SIG-M5 treated with dmso at 0.1 percent for 504 hours (cell line): ENCODE data around the gene CYP27A1.

Experiments used
- DNase-seq: peaks from one replicate; lab custom pipeline; 2025; ENCODE audit not compliant: unreplicated experiment; lab: John Stamatoyannopoulos, UW

CYP27A1 gene

GRCh38 chr2:218781691-218782527 lies at the start of gene CYP27A1:
Gene CYP27A1, plus strand, starts transcription at chr2:218782147. Its CDS starts 36 bp downstream, at chr2:218782183.
- DNase-seq, result no peak

GRCh38 chr2:218732761-218733158 lies 49.2 kb upstream of the CYP27A1 start:
- DNase-seq, result no peak

DNA sequence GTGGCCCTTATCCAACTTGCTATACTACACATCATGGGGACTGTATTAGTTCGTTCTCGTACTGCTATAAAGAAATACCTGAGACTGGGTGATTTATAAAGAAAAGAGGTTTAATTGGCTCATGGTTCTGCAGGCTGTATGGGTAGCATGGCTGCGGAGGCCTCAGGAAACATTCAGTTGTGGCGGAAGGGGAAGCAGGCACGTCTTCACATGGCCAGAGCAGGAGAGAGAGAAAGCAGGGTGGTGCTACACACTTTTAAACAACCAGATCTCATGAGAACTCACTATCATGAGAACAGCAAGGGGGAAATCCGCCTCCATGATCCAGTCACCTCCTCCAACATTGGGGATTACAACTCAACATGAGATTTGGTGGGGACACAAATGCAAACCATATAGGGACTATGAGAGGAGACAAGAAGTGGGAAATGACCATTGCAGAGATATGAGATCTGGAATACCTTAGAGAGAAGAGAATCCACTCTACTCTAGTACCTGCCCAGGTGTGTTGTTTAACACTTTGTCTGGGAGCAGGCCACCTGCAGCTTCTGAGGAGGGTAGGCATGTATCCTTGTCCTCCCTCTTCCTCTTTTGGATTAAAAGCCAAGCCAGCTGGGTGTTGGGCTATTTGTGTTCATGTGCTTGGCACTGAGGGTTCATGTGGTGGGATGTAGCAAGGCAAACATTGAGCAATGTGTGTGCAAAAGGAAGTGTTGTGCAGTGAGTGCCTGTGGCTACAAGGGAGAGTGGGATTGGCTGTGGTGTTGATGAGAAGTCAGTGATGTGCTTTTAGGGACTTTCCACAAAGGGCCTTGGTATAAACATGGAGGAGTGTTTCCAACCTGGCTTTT lies 48.6 kb upstream of the CYP27A1 start:
- DNase-seq, result peak; percentile 97

- no peak for DNase-seq
Measured at GRCh38 chr2:218734190-218734975, 47.6 kb upstream of the CYP27A1 start.

DNA sequence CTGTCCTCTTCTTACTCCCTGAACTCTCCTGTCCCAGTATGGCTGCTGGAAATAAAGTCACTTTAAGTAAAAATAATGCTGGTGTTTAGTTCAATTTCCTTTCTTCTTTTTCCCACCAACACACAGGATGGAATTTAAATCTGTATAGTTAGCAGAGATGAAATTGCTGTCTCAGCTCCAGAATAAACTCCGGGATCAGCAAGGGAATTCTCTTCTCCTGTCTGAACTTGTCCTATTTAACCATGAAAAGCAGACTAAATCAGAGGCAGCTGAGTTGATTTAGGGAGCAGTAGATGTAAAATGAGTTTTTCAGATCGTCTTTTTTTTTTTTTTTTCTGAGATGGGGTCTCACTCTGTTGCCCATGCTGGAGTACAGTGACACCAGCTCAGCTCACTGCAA lies 45.4 kb upstream of the CYP27A1 start:
- DNase-seq, result no peak

GRCh38 chr2:218743068-218743467 lies 38.9 kb upstream of the CYP27A1 start:
- DNase-seq, result peak; percentile 36

DNA sequence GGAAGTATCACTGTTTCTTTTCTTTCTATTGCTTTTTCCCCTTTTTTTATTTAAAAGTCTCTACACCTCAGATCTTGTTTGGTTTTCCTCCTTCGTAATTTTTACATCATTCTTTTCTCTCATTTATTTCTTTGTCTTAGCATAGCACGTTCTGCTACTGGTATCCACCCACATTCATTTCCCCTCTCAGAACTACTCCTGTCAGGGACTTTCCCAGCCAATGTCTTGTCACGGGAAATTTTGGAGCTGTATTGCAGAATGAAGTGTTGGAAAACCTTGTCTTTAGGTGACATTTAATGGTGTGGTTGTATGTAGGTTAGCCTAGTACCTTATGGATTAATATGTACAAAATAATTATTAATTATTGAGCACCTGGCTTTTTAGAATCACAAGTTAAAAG lies 37.3 kb upstream of the CYP27A1 start:
- DNase-seq, result no peak

DNA sequence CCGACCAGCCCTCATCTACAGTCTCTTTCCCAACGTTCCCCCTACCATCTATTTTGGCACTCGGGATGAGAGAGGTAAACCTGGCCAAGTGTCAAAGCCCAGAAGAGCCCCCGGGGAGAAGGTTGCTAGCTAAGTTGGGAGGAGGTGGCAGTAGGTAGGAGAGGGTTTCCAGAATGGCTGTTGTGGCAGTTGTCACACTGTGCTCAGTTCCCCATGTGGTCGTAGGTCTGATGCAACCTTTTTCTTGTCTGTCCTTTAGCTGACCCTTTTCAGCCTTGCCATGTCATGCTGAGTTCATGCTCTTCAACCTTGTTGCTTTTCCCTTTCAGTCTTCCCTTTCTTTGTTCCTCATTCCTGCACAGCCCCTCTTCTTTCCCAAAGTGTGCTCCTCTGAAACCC lies 36.8 kb upstream of the CYP27A1 start:
- DNase-seq, result peak; percentile 93

GRCh38 chr2:218745559-218746469 lies 36.1 kb upstream of the CYP27A1 start:
- DNase-seq, result no peak

DNA sequence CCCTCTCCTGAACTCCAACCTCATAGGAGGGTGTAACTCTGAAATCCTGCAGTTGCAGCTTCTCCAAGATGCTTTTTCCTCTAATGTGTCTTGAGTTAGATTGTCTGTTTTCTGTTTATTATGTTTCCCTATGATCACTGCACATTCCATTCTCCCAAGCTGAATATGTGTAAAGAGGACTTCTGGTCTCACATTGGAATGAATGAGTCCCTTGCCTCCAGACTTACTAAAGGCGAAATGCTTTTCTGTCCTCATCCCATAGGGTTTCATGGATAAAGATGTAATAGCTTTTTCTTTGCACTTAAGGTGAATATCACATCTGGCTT lies 35.5 kb upstream of the CYP27A1 start:
- no peak for DNase-seq

- no peak for DNase-seq
Measured at GRCh38 chr2:218746960-218747359, 35.0 kb upstream of the CYP27A1 start.

- no peak for DNase-seq
Measured at GRCh38 chr2:218748741-218749441, 33.1 kb upstream of the CYP27A1 start.

DNA sequence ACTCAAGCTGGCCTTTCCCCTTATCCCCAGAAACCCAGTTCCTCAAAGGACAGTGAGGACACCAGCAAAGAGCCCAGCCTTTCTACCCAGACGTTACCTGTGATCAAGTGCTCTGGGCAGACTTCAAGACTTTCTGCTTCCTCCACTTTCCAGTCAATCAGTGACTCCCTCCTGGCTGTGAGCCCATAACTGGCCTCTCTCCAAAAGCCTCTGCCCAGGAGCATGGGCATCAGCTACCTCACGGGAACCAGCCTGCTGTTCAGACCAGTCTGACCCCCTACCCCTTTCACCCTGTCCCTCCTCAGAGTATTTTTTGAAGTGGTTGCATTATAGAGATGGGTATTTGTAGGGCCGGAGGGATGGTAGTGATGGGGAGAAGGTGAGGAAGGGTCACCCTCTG lies 27.7 kb upstream of the CYP27A1 start:
- no peak for DNase-seq

DNA sequence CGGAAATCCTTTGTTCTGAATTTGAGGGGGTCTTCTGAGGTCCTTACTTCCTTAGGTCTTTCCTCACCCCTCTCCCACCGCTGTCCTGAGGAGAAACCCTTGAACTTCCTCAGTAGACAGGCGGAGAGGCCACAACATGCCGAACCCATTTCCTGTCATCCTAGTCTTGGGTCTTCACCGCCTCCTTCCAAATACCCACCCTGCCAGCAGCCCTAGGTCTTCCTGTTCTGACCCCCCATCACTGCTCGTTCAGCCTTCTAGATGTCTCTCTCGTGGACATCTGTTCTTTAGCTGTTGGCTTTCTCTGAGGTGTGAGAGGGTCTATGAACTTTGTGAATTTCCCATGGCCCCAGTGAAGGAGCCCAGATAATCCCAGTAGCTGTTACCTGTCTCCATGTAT lies 27.2 kb upstream of the CYP27A1 start:
- no peak for DNase-seq

DNA sequence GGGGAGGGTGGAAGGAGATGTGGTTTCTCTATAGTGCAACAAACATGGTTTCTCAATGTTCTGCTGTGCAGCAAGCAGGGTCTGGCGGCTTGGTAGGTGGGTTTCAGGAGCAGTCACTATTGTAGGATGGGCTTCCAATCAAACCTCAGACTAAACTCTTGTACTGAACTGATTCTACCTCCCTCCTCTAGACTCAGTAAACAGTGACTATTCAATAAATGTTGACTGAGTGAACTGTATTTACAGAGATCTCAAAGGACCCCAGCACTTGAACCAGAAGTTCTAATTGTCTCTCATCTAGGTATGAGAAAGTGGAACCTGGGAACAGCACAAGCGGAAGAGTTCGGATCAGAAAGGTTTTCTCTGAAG lies 26.8 kb upstream of the CYP27A1 start:
- DNase-seq, result no peak

DNA sequence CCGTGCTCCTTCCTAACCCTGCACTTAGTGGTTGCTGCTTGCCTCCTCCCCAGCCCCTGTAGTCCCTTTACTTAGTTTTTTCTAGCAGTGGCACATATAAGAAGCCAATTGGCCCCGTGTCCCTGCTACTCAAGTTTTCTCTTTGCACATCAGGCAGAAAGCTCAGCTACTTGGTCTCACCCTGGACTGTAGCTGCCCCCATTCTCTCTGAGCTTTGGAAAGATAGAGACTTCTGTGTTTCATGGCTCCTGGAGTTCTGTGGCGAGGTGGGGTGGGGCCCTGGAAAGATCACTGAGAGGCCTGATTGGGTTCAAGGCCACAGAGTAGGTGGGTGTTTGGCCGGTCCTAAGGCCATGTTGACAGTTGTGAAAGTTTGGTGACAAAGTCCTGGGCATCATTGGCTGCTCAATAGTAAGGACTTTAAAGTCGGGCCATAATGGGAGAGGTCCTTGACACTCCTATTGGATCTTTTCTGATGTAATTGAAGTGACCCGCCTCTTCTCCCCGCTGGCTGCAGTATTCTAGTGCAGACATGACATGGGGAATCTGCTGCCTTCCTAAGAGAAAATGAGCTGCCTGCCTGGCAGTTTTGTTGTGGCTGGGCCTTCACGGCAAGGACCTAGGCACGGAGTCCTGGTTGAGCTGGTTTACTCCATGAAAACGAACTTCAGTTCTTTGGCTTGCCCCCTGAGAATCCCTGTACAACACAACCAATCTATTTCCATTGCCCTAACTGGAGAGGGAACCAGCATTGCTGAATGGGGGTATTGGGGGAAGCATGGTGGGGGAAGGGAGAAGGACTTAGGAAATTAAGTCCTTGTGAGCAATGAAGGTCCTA lies 26.2 kb upstream of the CYP27A1 start:
- DNase-seq, result no peak

GRCh38 chr2:218756599-218757377 lies 25.2 kb upstream of the CYP27A1 start:
- no peak for DNase-seq

DNA sequence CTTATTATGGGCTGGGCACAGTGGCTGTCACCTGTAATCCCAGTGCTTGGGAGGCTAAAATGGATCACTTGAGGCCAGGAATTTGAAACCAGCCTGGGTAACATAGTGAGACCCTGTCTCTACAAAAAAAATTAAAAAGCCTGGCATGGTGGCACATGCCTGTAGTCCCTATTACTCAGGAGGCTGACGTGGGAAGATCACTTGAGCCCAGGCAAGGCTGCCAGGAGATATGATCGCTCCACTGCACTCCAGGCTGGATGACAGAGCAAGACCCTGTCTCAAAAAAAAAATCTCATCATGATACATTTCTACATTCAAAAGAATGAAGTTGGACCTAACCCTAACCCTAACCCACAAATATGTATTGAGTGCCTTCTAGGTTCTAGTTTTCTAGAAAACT lies 20.2 kb upstream of the CYP27A1 start:
- DNase-seq, result no peak
